Measurements from ENCODE around the gene ILDR1.

Gene ILDR1

GRCh38 chr3:121961283-121961682 lies 60.8 kb downstream of the ILDR1 start:
- DNase-seq (ENCODE audit: extremely low spot score), result no peak
- CTCF ChIA-PET, result no interaction called here
- TF ChIP-seq FOXA1 (IDR thresholded peaks at IDR 0.05) (no peak), NFRKB (IDR thresholded peaks at IDR 0.05) (no peak), SP1 (IDR thresholded peaks at IDR 0.05) (no peak), SUZ12 (IDR thresholded peaks at IDR 0.05) (no peak), TARDBP (IDR thresholded peaks at IDR 0.05) (no peak), CTBP1 (IDR thresholded peaks at IDR 0.05; ENCODE audit: borderline replicate concordance) (no peak), LEF1 (IDR thresholded peaks at IDR 0.05; ENCODE audit: borderline replicate concordance) (no peak), FOXM1 (IDR thresholded peaks at IDR 0.05; ENCODE audit: borderline replicate concordance) (no peak), FOXK2 (IDR thresholded peaks at IDR 0.05) (no peak), ARNT (IDR thresholded peaks at IDR 0.05) (no peak)
- POLR2A ChIA-PET, result no interaction called here

DNA sequence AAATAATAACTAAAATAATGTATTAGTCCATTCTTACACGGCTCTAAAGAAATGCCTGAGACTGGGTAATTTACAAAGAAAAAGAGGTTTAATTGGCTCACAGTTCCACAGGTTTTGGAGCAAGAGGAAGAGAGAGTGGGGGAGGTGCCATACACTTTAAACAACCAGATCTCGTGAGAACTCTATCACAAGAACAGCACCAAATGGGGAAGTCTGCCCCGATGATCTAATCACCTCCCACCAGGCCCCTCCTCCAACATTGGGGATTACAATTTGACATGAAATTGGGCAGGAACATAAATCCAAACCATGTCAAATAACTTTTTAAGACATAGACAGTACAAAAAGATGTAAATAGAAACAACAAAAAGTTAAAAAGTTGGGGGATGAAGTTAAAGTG lies 63.2 kb downstream of the ILDR1 start:
- TF ChIP-seq, protein P1, sequence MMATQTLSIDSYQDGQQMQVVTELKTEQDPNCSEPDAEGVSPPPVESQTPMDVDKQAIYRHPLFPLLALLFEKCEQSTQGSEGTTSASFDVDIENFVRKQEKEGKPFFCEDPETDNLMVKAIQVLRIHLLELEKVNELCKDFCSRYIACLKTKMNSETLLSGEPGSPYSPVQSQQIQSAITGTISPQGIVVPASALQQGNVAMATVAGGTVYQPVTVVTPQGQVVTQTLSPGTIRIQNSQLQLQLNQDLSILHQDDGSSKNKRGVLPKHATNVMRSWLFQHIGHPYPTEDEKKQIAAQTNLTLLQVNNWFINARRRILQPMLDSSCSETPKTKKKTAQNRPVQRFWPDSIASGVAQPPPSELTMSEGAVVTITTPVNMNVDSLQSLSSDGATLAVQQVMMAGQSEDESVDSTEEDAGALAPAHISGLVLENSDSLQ (IDR thresholded peaks at IDR 0.05), result no peak
- TF ChIP-seq ELF4 (IDR thresholded peaks at IDR 0.05) (no peak), LEF1 (IDR thresholded peaks at IDR 0.05; ENCODE audit: borderline replicate concordance) (no peak), HDGF (IDR thresholded peaks at IDR 0.05; ENCODE audit: borderline replicate concordance) (no peak), NFRKB (IDR thresholded peaks at IDR 0.05) (no peak), FOXM1 (IDR thresholded peaks at IDR 0.05; ENCODE audit: borderline replicate concordance) (no peak), FOXA1 (IDR thresholded peaks at IDR 0.05) (no peak), TARDBP (IDR thresholded peaks at IDR 0.05) (no peak), FOXK2 (IDR thresholded peaks at IDR 0.05) (no peak), BHLHE40 (IDR thresholded peaks at IDR 0.05; ENCODE audit: borderline replicate concordance) (no peak), SP1 (IDR thresholded peaks at IDR 0.05) (no peak), ARNT (IDR thresholded peaks at IDR 0.05) (no peak), L3MBTL2 (conservative IDR thresholded peaks at IDR 0.05) (no peak), ZNF384 (IDR thresholded peaks at IDR 0.05) (no peak), CTBP1 (IDR thresholded peaks at IDR 0.05; ENCODE audit: borderline replicate concordance) (no peak), SUZ12 (IDR thresholded peaks at IDR 0.05) (no peak)
- DNase-seq (ENCODE audit: extremely low spot score), result no peak
- CTCF ChIA-PET, result no interaction called here

DNA sequence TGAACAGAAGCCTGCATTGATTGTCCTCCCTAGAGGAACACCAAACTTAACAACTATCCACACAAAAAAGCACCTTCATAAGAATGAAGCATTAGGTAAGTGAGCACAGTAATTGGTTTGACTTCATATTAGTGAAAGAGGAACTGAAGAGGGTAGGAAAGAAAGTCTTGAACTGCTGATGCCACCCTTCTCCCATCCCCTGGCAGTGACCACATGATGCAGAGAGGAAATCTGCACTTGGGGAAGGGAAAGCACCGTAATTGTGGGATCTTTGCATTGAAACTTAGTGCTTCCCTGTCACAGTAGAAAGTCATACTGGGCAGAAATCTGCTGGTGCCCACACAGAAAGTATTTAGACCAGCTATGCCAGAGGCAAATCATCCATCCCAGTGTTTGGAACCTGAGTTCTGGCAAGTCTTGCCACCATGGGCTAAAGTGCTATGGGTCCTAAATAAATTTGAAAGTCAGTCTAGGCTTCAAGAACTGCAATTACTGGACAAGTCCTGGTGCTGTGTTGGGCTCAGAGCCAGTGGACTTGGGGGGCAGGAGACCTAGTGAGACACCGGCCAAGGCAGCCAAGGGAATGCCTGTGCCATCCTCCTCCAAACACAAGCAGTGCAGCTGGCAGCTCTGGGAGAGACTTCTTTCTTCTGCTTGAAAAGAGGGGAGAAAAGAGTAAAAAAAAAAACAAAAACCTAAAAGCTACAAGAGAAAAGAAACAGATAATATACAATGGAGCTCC lies 64.2 kb downstream of the ILDR1 start:
- ChIA-PET POLR2A (no interaction called here), CTCF (no interaction called here)
- DNase-seq (ENCODE audit: extremely low spot score), result no peak
- TF ChIP-seq ARNT (IDR thresholded peaks at IDR 0.05) (no peak), ELF4 (IDR thresholded peaks at IDR 0.05) (no peak), L3MBTL2 (conservative IDR thresholded peaks at IDR 0.05) (no peak), BHLHE40 (IDR thresholded peaks at IDR 0.05; ENCODE audit: borderline replicate concordance) (no peak)

More for the DNA sequence above, 63.2 kb downstream of the ILDR1 start:
- POLR2A ChIA-PET, result no interaction called here

DNA sequence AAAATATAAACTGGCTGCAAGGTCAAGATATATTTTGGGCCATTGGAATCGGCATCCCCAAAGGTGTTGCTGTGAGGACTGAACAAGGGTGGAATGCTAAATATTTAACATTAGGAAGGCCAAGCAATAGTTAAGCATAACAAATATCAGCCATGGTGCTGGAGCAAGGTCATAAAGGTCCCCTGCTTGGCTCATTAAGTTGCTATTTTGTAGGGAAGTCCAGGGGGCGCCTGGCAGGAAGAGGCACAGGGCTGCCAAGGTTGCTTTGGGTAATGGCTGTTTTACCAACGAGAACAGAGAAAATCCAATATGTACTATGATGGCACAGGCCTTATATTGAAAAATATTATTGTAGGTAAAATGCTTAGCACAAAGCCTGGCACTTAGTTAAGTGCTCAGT lies 65.7 kb downstream of the ILDR1 start:
- CTCF ChIA-PET, result no interaction called here
- no peak for TF ChIP-seq ZNF384 (IDR thresholded peaks at IDR 0.05)
- TF ChIP-seq ELF4 (IDR thresholded peaks at IDR 0.05), result no peak
- TF ChIP-seq FOXA1 (IDR thresholded peaks at IDR 0.05), result no peak
- TF ChIP-seq NFRKB (IDR thresholded peaks at IDR 0.05), result no peak
- no peak for TF ChIP-seq HDGF (IDR thresholded peaks at IDR 0.05; ENCODE audit: borderline replicate concordance)
- TF ChIP-seq LEF1 (IDR thresholded peaks at IDR 0.05; ENCODE audit: borderline replicate concordance), result no peak
- no peak for TF ChIP-seq TARDBP (IDR thresholded peaks at IDR 0.05)
- TF ChIP-seq FOXM1 (IDR thresholded peaks at IDR 0.05; ENCODE audit: borderline replicate concordance), result no peak
- no peak for TF ChIP-seq ARNT (IDR thresholded peaks at IDR 0.05)
- TF ChIP-seq BHLHE40 (IDR thresholded peaks at IDR 0.05; ENCODE audit: borderline replicate concordance), result no peak
- TF ChIP-seq L3MBTL2 (conservative IDR thresholded peaks at IDR 0.05), result no peak
- TF ChIP-seq SUZ12 (IDR thresholded peaks at IDR 0.05), result no peak
- TF ChIP-seq SP1 (IDR thresholded peaks at IDR 0.05), result no peak
- TF ChIP-seq, protein P1 (IDR thresholded peaks at IDR 0.05), result no peak
- no peak for DNase-seq (ENCODE audit: extremely low spot score)
- POLR2A ChIA-PET, result no interaction called here

DNA sequence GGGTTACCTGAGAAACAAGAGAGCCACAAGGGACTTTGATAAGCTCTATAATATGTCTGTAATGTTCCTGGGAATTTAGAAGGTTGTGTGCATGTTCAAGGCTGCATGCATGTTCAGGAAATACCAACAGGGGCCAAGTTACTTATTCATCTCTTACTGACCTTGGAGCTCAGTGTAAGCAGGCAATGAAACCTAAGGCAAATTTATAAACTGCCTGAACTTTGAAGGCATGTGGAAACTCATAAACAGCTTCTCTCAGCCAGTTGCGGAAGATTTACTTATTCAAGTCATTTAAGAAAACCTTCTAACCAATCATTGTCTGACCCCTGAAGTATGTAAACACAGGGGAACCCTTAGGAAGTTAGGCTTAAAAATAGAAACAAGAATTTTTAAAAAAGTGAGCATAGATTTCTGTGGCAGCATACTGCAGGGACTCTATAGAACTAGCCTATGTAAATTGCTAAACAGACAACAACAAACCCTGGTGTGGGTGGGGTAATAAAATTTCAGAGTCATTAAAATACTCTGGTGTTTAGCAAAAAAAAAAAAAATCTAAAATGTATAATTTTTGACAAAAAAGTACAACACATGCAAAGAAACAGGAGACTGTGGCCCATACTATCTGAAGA lies 70.6 kb downstream of the ILDR1 start:
- no peak for DNase-seq (ENCODE audit: extremely low spot score)
- ChIA-PET CTCF (no interaction called here), POLR2A (no interaction called here)
- TF ChIP-seq CTBP1 (IDR thresholded peaks at IDR 0.05; ENCODE audit: borderline replicate concordance) (no peak), FOXM1 (IDR thresholded peaks at IDR 0.05; ENCODE audit: borderline replicate concordance) (no peak), TARDBP (IDR thresholded peaks at IDR 0.05) (no peak), SP1 (IDR thresholded peaks at IDR 0.05) (no peak), NFRKB (IDR thresholded peaks at IDR 0.05) (no peak), FOXA1 (IDR thresholded peaks at IDR 0.05) (no peak)

DNA sequence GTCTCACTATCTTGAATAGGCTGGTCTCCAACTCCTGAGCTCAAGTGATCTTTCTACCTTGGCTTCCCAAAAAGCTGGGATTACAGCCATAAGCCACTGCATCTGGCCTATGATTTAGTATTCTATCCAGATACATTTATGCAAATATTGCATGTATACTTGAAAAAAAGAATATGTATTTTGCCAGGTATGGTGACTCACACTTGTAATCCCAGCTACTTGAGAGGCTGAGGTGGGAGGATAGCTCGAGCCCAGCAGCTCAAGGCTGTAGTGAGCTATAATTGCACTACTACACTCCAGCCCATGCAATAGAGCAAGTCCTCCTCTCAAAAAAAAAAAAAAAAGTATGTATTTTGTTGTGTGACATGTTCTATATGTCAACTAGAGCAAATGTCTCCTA lies 73.4 kb downstream of the ILDR1 start:
- POLR2A ChIA-PET, result no interaction called here
- CTCF ChIA-PET, result no interaction called here
- DNase-seq (ENCODE audit: extremely low spot score), result no peak
- TF ChIP-seq LEF1 (IDR thresholded peaks at IDR 0.05; ENCODE audit: borderline replicate concordance), result no peak
- no peak for TF ChIP-seq HDGF (IDR thresholded peaks at IDR 0.05; ENCODE audit: borderline replicate concordance)
- TF ChIP-seq CTBP1 (IDR thresholded peaks at IDR 0.05; ENCODE audit: borderline replicate concordance), result no peak
- TF ChIP-seq FOXA1 (IDR thresholded peaks at IDR 0.05), result no peak
- no peak for TF ChIP-seq NFRKB (IDR thresholded peaks at IDR 0.05)
- no peak for TF ChIP-seq ARNT (IDR thresholded peaks at IDR 0.05)
- TF ChIP-seq SP1 (IDR thresholded peaks at IDR 0.05), result no peak
- no peak for TF ChIP-seq BHLHE40 (IDR thresholded peaks at IDR 0.05; ENCODE audit: borderline replicate concordance)
- TF ChIP-seq, protein P1 (IDR thresholded peaks at IDR 0.05), result no peak
- TF ChIP-seq FOXM1 (IDR thresholded peaks at IDR 0.05; ENCODE audit: borderline replicate concordance), result no peak
- no peak for TF ChIP-seq SUZ12 (IDR thresholded peaks at IDR 0.05)
- TF ChIP-seq ZNF384 (IDR thresholded peaks at IDR 0.05), result no peak
- TF ChIP-seq TARDBP (IDR thresholded peaks at IDR 0.05), result no peak

Data from HEK293T (cell line).